ENCODE results near the gene PIBF1.

PIBF1 gene

GRCh38 chr13:73035660-73036059, 253.7 kb downstream of the PIBF1 start:
- H3K27ac ChIP-seq = no peak overlapping the region
- H3K27me3 ChIP-seq = no peaks in the 10 kb centered on the region
- H3K36me3 ChIP-seq = no peaks in the 10 kb centered on the region
- TF ChIP-seq CTCF (IDR thresholded peaks at IDR 0.05) = no peak
- H3K4me1 ChIP-seq (ENCODE audit: control insufficient read depth in 1 of 2, insufficient read depth in 1 of 2, low read depth in 1 of 2, low read length in 1 of 2) = peaks cover 31 to 38% of the 10 kb centered on the region in 2 experiments
- H3K4me3 ChIP-seq (ENCODE audit: low read depth in 1 of 2, low read length in 1 of 2) = no peak overlapping the region
- no peaks in the 10 kb centered on the region for H3K9me3 ChIP-seq

DNA sequence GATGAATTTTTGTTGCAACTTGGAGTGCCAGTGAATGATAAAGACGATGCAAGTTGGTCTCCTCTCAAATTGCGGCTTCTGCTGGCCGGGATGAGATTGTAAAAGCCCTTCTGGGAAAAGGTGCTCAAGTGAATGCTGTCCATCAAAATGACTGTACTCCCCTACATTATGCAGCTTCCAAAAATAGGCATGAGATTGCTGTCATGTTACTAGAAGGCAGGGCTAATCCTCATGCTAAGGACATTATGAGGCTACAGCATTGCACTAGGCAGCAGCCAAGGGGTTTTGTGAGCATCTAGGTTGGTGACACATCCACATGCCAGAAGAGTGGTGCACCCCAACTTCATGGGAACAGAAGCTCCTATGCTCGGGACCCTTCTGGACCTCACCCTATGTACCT, 254.6 kb downstream of the PIBF1 start:
- Histone ChIP-seq H3K4me3 (ENCODE audit: low read depth in 1 of 2, low read length in 1 of 2) (no peak overlapping the region), H3K27me3 (no peaks in the 10 kb centered on the region), H3K4me1 (ENCODE audit: control insufficient read depth in 1 of 2, insufficient read depth in 1 of 2, low read depth in 1 of 2, low read length in 1 of 2) (peaks cover 38 to 48% of the 10 kb centered on the region in 2 experiments), H3K9me3 (no peaks in the 10 kb centered on the region), H3K36me3 (no peaks in the 10 kb centered on the region), H3K27ac (no peak overlapping the region)
- no peak for TF ChIP-seq CTCF (IDR thresholded peaks at IDR 0.05)

GRCh38 chr13:73038064-73038463, 256.1 kb downstream of the PIBF1 start:
- Histone ChIP-seq H3K27me3 (no peaks in the 10 kb centered on the region), H3K4me3 (ENCODE audit: low read depth in 1 of 2, low read length in 1 of 2) (no peak overlapping the region), H3K9me3 (no peaks in the 10 kb centered on the region), H3K36me3 (no peaks in the 10 kb centered on the region), H3K27ac (peak overlapping the region; percentile 79), H3K4me1 (ENCODE audit: control insufficient read depth in 1 of 2, insufficient read depth in 1 of 2, low read depth in 1 of 2, low read length in 1 of 2) (peaks cover 43 to 53% of the 10 kb centered on the region in 2 experiments)
- no peak for TF ChIP-seq CTCF (IDR thresholded peaks at IDR 0.05)

DNA sequence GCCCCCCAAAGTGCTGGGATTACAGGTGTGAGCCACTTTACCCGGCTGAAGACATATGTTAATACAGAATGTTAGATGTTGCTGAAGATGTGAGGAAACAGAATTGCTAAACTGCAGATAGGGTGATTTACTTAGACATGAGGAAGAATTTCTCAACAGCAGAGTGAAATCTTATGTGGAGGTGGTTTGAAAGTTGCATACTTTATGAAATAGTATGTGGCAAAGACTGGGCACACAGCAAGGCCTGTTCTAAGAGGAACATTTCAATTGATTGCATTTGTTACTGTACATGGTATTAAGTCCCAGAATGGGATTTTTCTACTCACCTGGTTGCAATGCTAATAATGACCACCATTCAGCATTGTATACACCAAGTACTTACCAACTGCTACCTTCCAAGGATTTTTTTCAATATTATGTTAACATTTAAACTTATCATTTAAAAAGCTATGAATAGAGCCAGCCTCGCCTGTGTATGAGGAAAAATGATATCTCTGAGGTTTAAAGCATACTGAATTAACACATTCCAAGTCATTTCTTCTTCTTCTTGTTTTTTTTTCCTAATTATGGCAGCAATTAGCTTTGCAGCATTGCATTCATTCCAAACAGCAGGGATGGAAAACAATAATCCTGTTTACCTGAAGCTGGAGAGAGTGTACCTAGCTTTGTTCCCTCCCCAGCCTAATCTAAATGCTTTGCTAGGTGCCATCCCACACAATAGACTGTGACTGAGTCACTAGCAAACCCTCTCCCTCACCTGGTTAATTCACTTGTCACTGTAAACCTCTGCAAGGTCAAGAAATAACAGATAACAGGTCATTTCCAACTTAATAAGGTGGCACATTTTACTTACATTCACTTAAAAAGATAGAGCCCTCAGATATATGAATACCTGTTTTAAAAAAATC, 257.5 kb downstream of the PIBF1 start:
- H3K27me3 ChIP-seq = no peaks in the 10 kb centered on the region
- H3K36me3 ChIP-seq = no peaks in the 10 kb centered on the region
- TF ChIP-seq CTCF (IDR thresholded peaks at IDR 0.05) = no peak
- H3K4me3 ChIP-seq (ENCODE audit: low read depth in 1 of 2, low read length in 1 of 2) = peak overlapping the region in 1 of 2 experiments; percentile 12
- peaks cover 43 to 53% of the 10 kb centered on the region in 2 experiments for H3K4me1 ChIP-seq (ENCODE audit: control insufficient read depth in 1 of 2, insufficient read depth in 1 of 2, low read depth in 1 of 2, low read length in 1 of 2)
- peak overlapping the region; percentile 79 for H3K27ac ChIP-seq
- H3K9me3 ChIP-seq = no peaks in the 10 kb centered on the region

GRCh38 chr13:73040484-73040883, 258.6 kb downstream of the PIBF1 start:
- Histone ChIP-seq H3K27ac (peak overlapping the region; percentile 79), H3K9me3 (no peaks in the 10 kb centered on the region), H3K27me3 (no peaks in the 10 kb centered on the region), H3K36me3 (no peaks in the 10 kb centered on the region), H3K4me3 (ENCODE audit: low read depth in 1 of 2, low read length in 1 of 2) (peak overlapping the region in 1 of 2 experiments; percentile 3), H3K4me1 (ENCODE audit: control insufficient read depth in 1 of 2, insufficient read depth in 1 of 2, low read depth in 1 of 2, low read length in 1 of 2) (peaks cover 43 to 53% of the 10 kb centered on the region in 2 experiments)
- no peak for TF ChIP-seq CTCF (IDR thresholded peaks at IDR 0.05)
